IPS-18a (cell line): ENCODE measurements around the gene IFNA2.
"Not testable (repeated sequence)": the region's sequence is repeated elsewhere in the genome, so short reads cannot be mapped to it uniquely, and the experiment has no call there.

Source experiments
- H3K27ac ChIP-seq: one replicate; pipeline ENCODE4 v1.5.1; 2013; ENCODE audit warnings: low read length
- H3K27me3 ChIP-seq: one replicate; pipeline ENCODE4 v1.6.1; 2013; ENCODE audit warnings: mild to moderate bottlenecking, low read length; ENCODE audit not compliant: control insufficient read depth, insufficient read depth
- H3K36me3 ChIP-seq: one replicate; pipeline ENCODE4 v1.6.1; 2013; ENCODE audit warnings: low read depth, low read length; ENCODE audit not compliant: control insufficient read depth
- H3K4me1 ChIP-seq: one replicate; pipeline ENCODE4 v1.6.1; 2013; ENCODE audit warnings: low read depth, low read length; ENCODE audit not compliant: control insufficient read depth
- H3K4me3 ChIP-seq: one replicate; pipeline ENCODE4 v1.5.1; 2013; ENCODE audit warnings: low read length
- H3K9ac ChIP-seq: one replicate; pipeline ENCODE4 v1.6.1; 2013; ENCODE audit warnings: mild to moderate bottlenecking, low read length, moderate library complexity
- H3K9me3 ChIP-seq: one replicate; pipeline ENCODE4 v1.6.1; 2013; ENCODE audit warnings: low read depth, low read length; ENCODE audit not compliant: control insufficient read depth

The IFNA2 gene

GRCh38 chr9:21385131-21385670 lies at the start of gene IFNA2:
TSS of gene IFNA2 (minus strand) at chr9:21385398. CDS start at chr9:21385329, 69 bp downstream.
- no peaks in the 10 kb centered on the region for H3K9me3 ChIP-seq
- peaks cover 11% of the 10 kb centered on the region for H3K4me1 ChIP-seq
- no peaks in the 10 kb centered on the region for H3K36me3 ChIP-seq
- H3K4me3 ChIP-seq: no peak within 1 kb of the TSS
- H3K27ac ChIP-seq: no peak within 1 kb of the TSS
- no peaks in the 10 kb centered on the region for H3K27me3 ChIP-seq
- H3K9ac ChIP-seq: no peak within 1 kb of the TSS

GRCh38 chr9:21435015-21435383 lies 49.8 kb upstream of the IFNA2 start:
- H3K9me3 ChIP-seq, H3K27me3 ChIP-seq, H3K36me3 ChIP-seq, H3K4me1 ChIP-seq, H3K9ac ChIP-seq, H3K27ac ChIP-seq, H3K4me3 ChIP-seq: not testable (repeated sequence)

DNA sequence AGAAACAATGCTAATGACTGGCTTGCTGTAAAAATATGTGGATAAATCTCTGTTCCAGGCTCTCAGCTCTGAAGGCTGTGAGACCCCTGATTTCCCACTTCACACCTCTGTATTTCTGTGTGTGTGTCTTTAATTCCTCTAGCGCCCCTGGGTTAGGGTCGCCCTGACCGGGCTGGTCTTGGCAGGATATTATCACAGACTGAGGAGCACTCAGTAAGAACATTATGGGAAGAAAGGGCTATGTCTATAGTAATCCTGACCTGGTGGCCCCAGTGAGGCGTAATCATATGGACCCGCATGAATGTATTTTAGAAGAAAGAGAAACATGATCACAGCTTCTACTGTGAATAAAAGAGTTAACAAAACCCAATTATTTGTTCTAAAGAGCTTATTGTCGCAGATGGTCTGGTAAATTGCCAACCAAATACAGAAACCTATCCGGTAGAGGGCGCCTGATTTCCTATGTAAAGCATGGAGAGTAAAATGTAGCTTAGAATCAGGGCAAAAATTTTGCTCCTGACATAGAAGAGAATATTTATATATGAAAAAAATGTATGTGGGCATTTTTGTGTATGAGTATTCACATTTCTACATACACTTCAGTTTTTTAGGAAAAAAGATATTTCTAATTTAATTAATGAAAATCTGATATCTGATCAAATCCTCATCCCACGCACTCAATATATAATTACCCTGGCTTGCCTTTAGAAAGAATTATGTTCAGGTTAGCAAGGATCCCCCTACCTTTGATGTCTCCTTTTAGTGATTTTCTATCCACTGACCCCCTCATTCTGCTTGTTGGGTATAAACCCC lies 49.2 kb upstream of the IFNA2 start:
- H3K9ac ChIP-seq: no peak overlapping the region
- no peaks in the 10 kb centered on the region for H3K9me3 ChIP-seq
- H3K4me3 ChIP-seq: no peak overlapping the region
- no peaks in the 10 kb centered on the region for H3K4me1 ChIP-seq
- no peak overlapping the region for H3K27ac ChIP-seq
- no peaks in the 10 kb centered on the region for H3K27me3 ChIP-seq
- no peaks in the 10 kb centered on the region for H3K36me3 ChIP-seq

GRCh38 chr9:21432672-21433425 lies 47.7 kb upstream of the IFNA2 start:
- Histone ChIP-seq H3K27ac (no peak overlapping the region), H3K36me3 (no peaks in the 10 kb centered on the region), H3K4me3 (no peak overlapping the region), H3K9ac (no peak overlapping the region), H3K4me1 (peaks cover 14% of the 10 kb centered on the region), H3K27me3 (no peaks in the 10 kb centered on the region), H3K9me3 (no peaks in the 10 kb centered on the region)

DNA sequence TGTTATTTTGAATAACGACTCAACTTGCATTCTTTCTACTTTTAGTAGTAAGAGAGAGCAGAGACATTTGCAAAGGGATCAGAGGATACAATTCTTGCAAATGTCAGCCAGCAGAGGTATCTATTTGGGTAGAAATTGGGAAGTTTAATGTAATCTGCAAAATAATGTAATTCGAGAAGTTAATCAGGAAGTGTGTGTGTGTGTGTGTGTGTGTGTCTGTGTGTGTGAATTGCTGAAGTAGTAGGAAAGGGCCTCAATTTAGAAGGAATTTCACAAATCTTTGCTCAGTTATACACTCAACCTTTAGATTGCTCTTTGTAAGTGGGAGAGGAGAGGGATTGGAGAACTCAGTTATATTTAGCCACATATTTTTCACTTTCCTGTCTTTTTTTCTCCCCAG lies 44.0 kb upstream of the IFNA2 start:
- Histone ChIP-seq H3K4me3 (no peak overlapping the region), H3K27ac (no peak overlapping the region), H3K9me3 (no peaks in the 10 kb centered on the region), H3K27me3 (no peaks in the 10 kb centered on the region), H3K9ac (no peak overlapping the region), H3K4me1 (peaks cover 14% of the 10 kb centered on the region), H3K36me3 (no peaks in the 10 kb centered on the region)

- H3K4me1 ChIP-seq: peaks cover 14% of the 10 kb centered on the region
- H3K27me3 ChIP-seq: no peaks in the 10 kb centered on the region
- H3K36me3 ChIP-seq: no peaks in the 10 kb centered on the region
- no peak overlapping the region for H3K27ac ChIP-seq
- no peaks in the 10 kb centered on the region for H3K9me3 ChIP-seq
- no peak overlapping the region for H3K9ac ChIP-seq
- H3K4me3 ChIP-seq: no peak overlapping the region
These were observed 43.0 kb upstream of the IFNA2 start for GRCh38 chr9:21428235-21428634.

DNA sequence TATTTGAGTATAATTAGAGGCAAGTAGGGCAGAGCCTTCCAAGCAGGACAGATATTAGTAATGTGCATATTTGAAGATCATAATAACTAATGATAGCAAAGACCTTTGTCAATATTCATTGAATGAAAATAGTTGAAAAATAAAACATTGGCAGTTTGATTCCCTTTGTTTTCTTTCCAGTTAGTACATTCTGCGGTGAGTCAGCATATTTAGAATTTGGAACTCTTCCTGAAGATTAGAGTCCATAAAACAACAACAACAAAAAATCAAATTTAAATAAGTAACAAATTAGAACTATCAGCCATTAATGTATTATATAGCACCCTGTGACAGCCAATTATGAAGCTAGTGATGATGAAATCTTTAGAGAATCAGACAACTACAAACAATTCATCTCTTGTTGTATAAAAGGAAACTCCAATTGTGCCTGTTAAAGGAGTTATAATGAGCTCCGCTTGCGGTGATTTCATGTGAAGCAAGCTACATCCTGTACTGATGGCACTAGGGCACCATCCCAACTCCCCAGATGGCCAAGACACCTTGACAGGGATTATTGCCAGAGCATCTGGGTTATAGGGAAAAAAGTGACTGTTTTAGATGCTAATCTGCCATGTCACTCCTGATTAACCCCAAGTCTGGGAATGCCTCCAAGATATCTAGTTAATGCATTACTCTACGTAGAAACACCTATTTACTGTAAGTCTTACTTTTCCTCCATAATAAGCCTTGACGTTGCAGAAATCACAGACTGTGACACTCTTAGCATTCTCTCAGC lies 30.5 kb upstream of the IFNA2 start:
- H3K27me3 ChIP-seq: no peaks in the 10 kb centered on the region
- no peaks in the 10 kb centered on the region for H3K36me3 ChIP-seq

GRCh38 chr9:21414220-21414940 lies 29.2 kb upstream of the IFNA2 start:
- Histone ChIP-seq H3K27me3 (no peaks in the 10 kb centered on the region), H3K27ac (no peak overlapping the region), H3K9ac (no peak overlapping the region), H3K36me3 (no peaks in the 10 kb centered on the region), H3K9me3 (no peaks in the 10 kb centered on the region), H3K4me3 (no peak overlapping the region), H3K4me1 (no peaks in the 10 kb centered on the region)

More for the DNA sequence above, 30.5 kb upstream of the IFNA2 start:
- Histone ChIP-seq H3K4me3 (no peak overlapping the region), H3K27ac (no peak overlapping the region), H3K9ac (no peak overlapping the region), H3K4me1 (no peaks in the 10 kb centered on the region), H3K9me3 (no peaks in the 10 kb centered on the region)

DNA sequence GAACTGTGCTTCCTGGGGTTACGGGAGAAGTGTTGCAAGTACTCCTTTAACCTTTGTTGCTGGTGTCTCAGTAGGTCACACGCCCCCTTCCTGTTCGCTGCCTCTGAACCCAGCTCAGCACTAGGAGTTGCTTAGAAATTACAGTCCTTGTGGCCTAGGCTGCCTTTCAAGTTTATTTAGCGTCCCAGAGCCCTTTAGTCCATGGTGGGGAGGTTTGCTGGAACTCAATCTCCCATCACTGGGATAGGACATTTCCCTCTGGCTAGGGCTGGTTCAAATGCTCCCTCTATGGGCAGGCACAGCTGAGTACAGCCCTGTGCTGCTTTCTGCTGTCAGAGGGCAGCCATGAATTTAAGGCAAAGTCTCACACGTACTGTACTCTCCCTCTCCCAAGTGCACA lies 28.4 kb upstream of the IFNA2 start:
- no peaks in the 10 kb centered on the region for H3K27me3 ChIP-seq
- H3K36me3 ChIP-seq: no peaks in the 10 kb centered on the region
- no peak overlapping the region for H3K4me3 ChIP-seq
- H3K27ac ChIP-seq: no peak overlapping the region
- no peak overlapping the region for H3K9ac ChIP-seq
- H3K4me1 ChIP-seq: no peaks in the 10 kb centered on the region
- H3K9me3 ChIP-seq: no peaks in the 10 kb centered on the region

- Histone ChIP-seq H3K4me3 (no peak overlapping the region), H3K4me1 (no peaks in the 10 kb centered on the region), H3K9ac (no peak overlapping the region), H3K36me3 (no peaks in the 10 kb centered on the region), H3K27me3 (no peaks in the 10 kb centered on the region), H3K27ac (no peak overlapping the region), H3K9me3 (no peaks in the 10 kb centered on the region)
These were observed 28.0 kb upstream of the IFNA2 start for GRCh38 chr9:21413151-21413550.

- H3K9me3 ChIP-seq: no peaks in the 10 kb centered on the region
- no peak overlapping the region for H3K27ac ChIP-seq
- H3K36me3 ChIP-seq: no peaks in the 10 kb centered on the region
- H3K9ac ChIP-seq: no peak overlapping the region
- H3K4me3 ChIP-seq: no peak overlapping the region
- H3K4me1 ChIP-seq: no peaks in the 10 kb centered on the region
- no peaks in the 10 kb centered on the region for H3K27me3 ChIP-seq
These were observed 26.9 kb upstream of the IFNA2 start for GRCh38 chr9:21412107-21412506.
